ENCODE results near the gene NR1H3. TPM values are rescaled to one million over a fixed set of nuclear protein-coding genes. Genes with fewer than 3 reads are reported as not detected.

The NR1H3 gene
- total RNA-seq, 1 experiment from 2014 or later = 26.3 TPM

DNA sequence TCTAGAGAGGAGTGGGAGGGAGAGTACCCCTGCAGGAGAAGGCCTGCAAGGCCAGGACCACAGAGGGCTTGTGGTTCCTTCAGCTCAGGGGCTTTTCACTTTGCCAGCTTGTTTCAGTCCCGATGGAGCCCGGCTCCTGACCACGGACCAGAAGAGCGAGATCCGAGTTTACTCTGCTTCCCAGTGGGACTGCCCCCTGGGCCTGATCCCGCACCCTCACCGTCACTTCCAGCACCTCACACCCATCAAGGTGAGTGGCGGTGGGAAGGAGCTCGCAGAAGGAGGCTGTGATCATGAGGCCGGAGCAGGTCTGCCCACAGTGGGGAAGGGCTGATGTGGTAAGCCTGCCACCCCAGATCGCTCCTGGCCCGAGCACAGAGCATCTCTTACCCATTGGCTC, 22.6 kb upstream of the NR1H3 start:
- Histone ChIP-seq H4K5ac (ENCODE audit: insufficient read length, low read depth, low read length) (no peak overlapping the region), H3K4me2 (ENCODE audit: insufficient read depth, insufficient read length, low read length) (no peak overlapping the region), H3K56ac (ENCODE audit: insufficient read length, low read depth, low read length) (no peak overlapping the region), H3K27me3 (ENCODE audit: insufficient read depth, low read length) (no peaks in the 10 kb centered on the region), H3K9me3 (ENCODE audit: control insufficient read depth, low read depth, low read length) (no peaks in the 10 kb centered on the region), H4K8ac (replicated peaks; ENCODE audit: insufficient read length, low read depth, low read length) (no peak overlapping the region), H2AFZ (ENCODE audit: low read length) (no peak overlapping the region), H3K27ac (ENCODE audit: insufficient read length, low read depth, low read length) (no peak overlapping the region), H2BK5ac (ENCODE audit: insufficient read length, low read length) (no peak overlapping the region), H3K4ac (ENCODE audit: low read depth, low read length) (no peak overlapping the region), H3K4me1 (ENCODE audit: insufficient read depth, low read length) (no peaks in the 10 kb centered on the region), H3K23ac (ENCODE audit: insufficient read length, low read depth, low read length) (no peak overlapping the region), H3K79me2 (ENCODE audit: insufficient read depth, low read length) (no peaks in the 10 kb centered on the region), H3K79me1 (ENCODE audit: insufficient read depth, low read depth, low read length, poor library complexity, severe bottlenecking) (no peaks in the 10 kb centered on the region), H3K9ac (ENCODE audit: extremely low read depth, insufficient read length, low read length) (no peak overlapping the region), H2AK5ac (ENCODE audit: insufficient read length, low read length) (no peak overlapping the region), H3K18ac (ENCODE audit: insufficient read length, low read depth, low read length) (no peak overlapping the region), H3T11ph (ENCODE audit: low read length) (no peak overlapping the region), H2BK12ac (ENCODE audit: insufficient read length, low read depth, low read length) (no peak overlapping the region), H4K20me1 (ENCODE audit: control insufficient read depth, insufficient read depth, insufficient read length) (no peaks in the 10 kb centered on the region), H2BK120ac (ENCODE audit: low read depth, low read length, poor library complexity, severe bottlenecking) (no peak overlapping the region), H4K91ac (ENCODE audit: insufficient read length, low read depth, low read length) (no peak overlapping the region), H2BK15ac (ENCODE audit: low read depth, low read length) (no peak overlapping the region), H3K14ac (ENCODE audit: insufficient read depth, low read length) (no peak overlapping the region), H2BK20ac (ENCODE audit: low read depth, low read length, poor library complexity, severe bottlenecking) (no peak overlapping the region), H3K23me2 (ENCODE audit: insufficient read length, low read depth, low read length, poor library complexity, severe bottlenecking) (no peaks in the 10 kb centered on the region)
- Mint-ChIP-seq H3K36me3 (ENCODE audit: insufficient read depth in 1 of 3, low read depth in 3 of 3) (peaks cover 0 to 65% (median 53%) of the 10 kb centered on the region in 3 experiments; a peak in 5 of 7 replicates), H3K4me1 (peaks cover 0 to 9% of the 10 kb centered on the region in 2 experiments; a peak in 3 of 4 replicates), H3K27me3 (ENCODE audit: low read depth) (no peaks in the 10 kb centered on the region), H3K9me3 (no peaks in the 10 kb centered on the region), H3K4me3 (no peak overlapping the region), H3K27ac (peak overlapping the region in 1 of 3 experiments; percentile 68; a peak in 1 of 7 replicates)
- DNase-seq = no peak
- TF ChIP-seq, protein P1, sequence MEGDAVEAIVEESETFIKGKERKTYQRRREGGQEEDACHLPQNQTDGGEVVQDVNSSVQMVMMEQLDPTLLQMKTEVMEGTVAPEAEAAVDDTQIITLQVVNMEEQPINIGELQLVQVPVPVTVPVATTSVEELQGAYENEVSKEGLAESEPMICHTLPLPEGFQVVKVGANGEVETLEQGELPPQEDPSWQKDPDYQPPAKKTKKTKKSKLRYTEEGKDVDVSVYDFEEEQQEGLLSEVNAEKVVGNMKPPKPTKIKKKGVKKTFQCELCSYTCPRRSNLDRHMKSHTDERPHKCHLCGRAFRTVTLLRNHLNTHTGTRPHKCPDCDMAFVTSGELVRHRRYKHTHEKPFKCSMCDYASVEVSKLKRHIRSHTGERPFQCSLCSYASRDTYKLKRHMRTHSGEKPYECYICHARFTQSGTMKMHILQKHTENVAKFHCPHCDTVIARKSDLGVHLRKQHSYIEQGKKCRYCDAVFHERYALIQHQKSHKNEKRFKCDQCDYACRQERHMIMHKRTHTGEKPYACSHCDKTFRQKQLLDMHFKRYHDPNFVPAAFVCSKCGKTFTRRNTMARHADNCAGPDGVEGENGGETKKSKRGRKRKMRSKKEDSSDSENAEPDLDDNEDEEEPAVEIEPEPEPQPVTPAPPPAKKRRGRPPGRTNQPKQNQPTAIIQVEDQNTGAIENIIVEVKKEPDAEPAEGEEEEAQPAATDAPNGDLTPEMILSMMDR (conservative IDR thresholded peaks at IDR 0.05) = no peak
- no CpG with 5 or more reads among the region's 12 CpGs for WGBS (ENCODE audit: extremely low coverage, insufficient read length, low lambda C conversion rate)

Measured in H9 (cell line).